SK-N-SH (cell line): Measurements from ENCODE around the gene BRD9. TPM values are rescaled to one million over a fixed set of nuclear protein-coding genes. Genes with fewer than 3 reads are reported as not detected.

ENCODE experiments used
- CTCF ChIA-PET: fragments of 300-600, 350-600 bp; formaldehyde crosslinking; extraction: SDS; loops from one replicate; lab custom pipeline; 2021; lab: Yijun Ruan, JAX
- POLR2A ChIA-PET: fragments of 350-600 bp; sonication (Branson Sonifier 250); formaldehyde crosslinking; extraction: SDS; loops from one replicate; lab custom pipeline; 2020; ENCODE audit warnings: antibody characterized with exemption, inconsistent platforms; lab: Yijun Ruan, JAX
- DNase-seq: peaks from one replicate; pipeline ENCODE4 v3.0.0; 2012
- H2AFZ ChIP-seq: fragments of 200-600 bp; sonication (generic); 2 replicates; pipeline ENCODE4 v1.8.1; 2016; ENCODE audit warnings: antibody characterized with exemption, mild to moderate bottlenecking, low read depth
- H3F3A ChIP-seq: fragments of 200-600 bp; sonication (generic); replicated peaks from 2 replicates; pipeline ENCODE3; 2016; ENCODE audit warnings: antibody characterized with exemption, mild to moderate bottlenecking; ENCODE audit not compliant: insufficient read depth
- H3K27ac ChIP-seq, 2 experiments: fragments of 200-500 bp in 1 of 2; fragments of 200-600 bp in 1 of 2; sonication (Bioruptor generic) in 1 of 2; sonication (generic), shearing (Covaris generic) in 1 of 2; 2 replicates each; pipeline versions ENCODE4 v1.5.1 to v1.6.1; 2014 to 2016; ENCODE audit warnings: low read depth in 2 of 2, inconsistent platforms in 1 of 2, low read length in 1 of 2, mild to moderate bottlenecking in 1 of 2, mixed read lengths in 1 of 2
- H3K27me3 ChIP-seq: fragments of 200-600 bp; sonication (generic), shearing (Covaris generic); 2 replicates; pipeline ENCODE4 v1.6.1; 2016; ENCODE audit warnings: mixed run types; ENCODE audit not compliant: insufficient read depth
- H3K36me3 ChIP-seq, 2 experiments: fragments of 200-500 bp in 1 of 2; fragments of 200-600 bp in 1 of 2; sonication (Bioruptor generic) in 1 of 2; sonication (generic) in 1 of 2; replicated peaks in 1 of 2; 2 replicates each; pipeline versions ENCODE3 to v1.5.1; 2014 to 2016; ENCODE audit warnings: low read length in 1 of 2, mild to moderate bottlenecking in 1 of 2; ENCODE audit not compliant: insufficient read depth in 2 of 2, control insufficient read depth in 1 of 2
- H3K4me1 ChIP-seq, 2 experiments: fragments of 200-500 bp in 1 of 2; fragments of 200-600 bp in 1 of 2; sonication (Bioruptor generic) in 1 of 2; sonication (generic), shearing (Covaris generic) in 1 of 2; 2 replicates each; pipeline versions ENCODE4 v1.5.1 to v1.6.1; 2014 to 2016; ENCODE audit warnings: low read depth in 1 of 2, low read length in 1 of 2, mixed run types in 1 of 2; ENCODE audit not compliant: insufficient read depth in 2 of 2, control insufficient read depth in 1 of 2
- H3K4me2 ChIP-seq: fragments of 200-600 bp; sonication (generic), shearing (Covaris generic); 2 replicates; pipeline ENCODE4 v1.6.1; 2017; ENCODE audit warnings: mixed run types
- H3K4me3 ChIP-seq, 2 experiments: fragments of 200-500 bp in 1 of 2; fragments of 200-600 bp in 1 of 2; sonication (Bioruptor generic) in 1 of 2; sonication (generic), shearing (Covaris generic) in 1 of 2; 2 replicates each; pipeline versions ENCODE4 v1.5.1 to v1.8.1; 2014 to 2016; ENCODE audit warnings: low read depth in 2 of 2, inconsistent platforms in 1 of 2, low read length in 1 of 2, mild to moderate bottlenecking in 1 of 2, mixed read lengths in 1 of 2, moderate library complexity in 1 of 2
- H3K79me2 ChIP-seq: fragments of 200-600 bp; sonication (generic); 2 replicates; pipeline ENCODE4 v1.8.1; 2017; ENCODE audit warnings: mild to moderate bottlenecking; ENCODE audit not compliant: insufficient read depth
- H3K9ac ChIP-seq: fragments of 200-600 bp; sonication (generic); 2 replicates; pipeline ENCODE4 v1.6.1; 2017; ENCODE audit warnings: mixed run types
- H3K9me2 ChIP-seq: fragments of 200-600 bp; sonication (generic); 2 replicates; pipeline ENCODE4 v1.6.1; 2017; ENCODE audit warnings: mixed run types
- H3K9me3 ChIP-seq: fragments of 200-600 bp; sonication (generic); 2 replicates; pipeline ENCODE4 v1.6.1; 2017; ENCODE audit warnings: mixed run types, mild to moderate bottlenecking, moderate library complexity
- H4K20me1 ChIP-seq: fragments of 200-600 bp; sonication (generic); 2 replicates; pipeline ENCODE4 v1.6.1; 2017; ENCODE audit warnings: mild to moderate bottlenecking, mixed run types; ENCODE audit not compliant: insufficient read depth
- CHD2 ChIP-seq: fragments of 150-350 bp; IDR thresholded peaks from 2 replicates; pipeline ENCODE4 v1.6.1; 2018; ENCODE audit warnings: low read length; ENCODE audit not compliant: partially characterized antibody
- EP300 ChIP-seq, 2 experiments: IDR thresholded peaks; 2 replicates each; pipeline versions ENCODE4 v1.4.0 to v1.6.1; 2012; ENCODE audit warnings: borderline replicate concordance in 1 of 2, low read depth in 1 of 2, low read length in 1 of 2
- EZH2phosphoT487 ChIP-seq: fragments of 200-600 bp; sonication (generic); IDR thresholded peaks from 2 replicates; pipeline ENCODE4 v1.6.1; 2017; ENCODE audit warnings: low read depth, mixed run types, mild to moderate bottlenecking, antibody characterized with exemption, moderate library complexity, borderline replicate concordance
- FOXJ3 ChIP-seq: sonication (generic); formaldehyde crosslinking; IDR thresholded peaks from 2 replicates; pipeline ENCODE4 v1.5.1; 2020; ENCODE audit warnings: mild to moderate bottlenecking, missing genetic modification reagents
- FOXM1 ChIP-seq: IDR thresholded peaks from 2 replicates; pipeline ENCODE4 v1.4.0; 2012; ENCODE audit warnings: low read depth, mild to moderate bottlenecking
- IRF3 ChIP-seq: fragments of 150-350 bp; IDR thresholded peaks from 2 replicates; pipeline ENCODE4 v1.6.1; 2016; ENCODE audit warnings: mild to moderate bottlenecking, low read depth, low read length
- JUND ChIP-seq: IDR thresholded peaks from 2 replicates; pipeline ENCODE4 v1.4.0; 2012
- NRF1 ChIP-seq: IDR thresholded peaks from 2 replicates; pipeline ENCODE4 v1.6.1; 2012; ENCODE audit warnings: low read depth, mild to moderate bottlenecking, low read length
- RAD21 ChIP-seq: IDR thresholded peaks from 2 replicates; pipeline ENCODE4 v1.6.1; 2012; ENCODE audit warnings: mild to moderate bottlenecking, low read length
- RCOR1 ChIP-seq: fragments of 150-350 bp; IDR thresholded peaks from 2 replicates; pipeline ENCODE4 v1.6.1; 2017; ENCODE audit warnings: antibody characterized with exemption, low read length
- REST ChIP-seq: IDR thresholded peaks from 2 replicates; pipeline ENCODE4 v1.6.1; 2012; ENCODE audit warnings: mild to moderate bottlenecking, low read depth, low read length, moderate library complexity
- RXRA ChIP-seq: IDR thresholded peaks from 2 replicates; pipeline ENCODE4 v1.4.0; 2012; ENCODE audit warnings: low read depth, mild to moderate bottlenecking, borderline replicate concordance
- SIN3A ChIP-seq: IDR thresholded peaks from 2 replicates; pipeline ENCODE4 v1.6.1; 2012; ENCODE audit warnings: low read depth, mild to moderate bottlenecking, low read length, moderate library complexity, borderline replicate concordance
- TCF12 ChIP-seq: IDR thresholded peaks from 2 replicates; pipeline ENCODE4 v1.4.0; 2012
- USF1 ChIP-seq: IDR thresholded peaks from 2 replicates; pipeline ENCODE4 v1.4.0; 2012; ENCODE audit warnings: low read depth, borderline replicate concordance
- WGBS: methylation state at CpG from one replicate; pipeline ENCODE4 v1.1.6; 2017; ENCODE audit warnings: low lambda C conversion rate; 5-methylcytosine and 5-hydroxymethylcytosine counted together
- polyA plus RNA-seq, 3 experiments: library from polyadenylated mRNA; depleted of rRNA; stranded (reverse); fragments of >200 nt; gene quantifications; 2 replicates each; pipeline ENCODE4 v1.2.3, GENCODE V29; 2012

Gene BRD9
- polyA plus RNA-seq, 1 of the 3 experiments (the other 2 are of a cell fraction), result 19.5 TPM

GRCh38 chr5:886716-887325, 5.8 kb downstream of the BRD9 start:
- Histone ChIP-seq H2AFZ (no peak overlapping the region), H3K4me3 (no peak overlapping the region), H3K36me3 (peaks cover 72 to 74% of the 10 kb centered on the region in 2 experiments), H3K27me3 (no peaks in the 10 kb centered on the region), H4K20me1 (peaks cover 33% of the 10 kb centered on the region), H3K9ac (no peak overlapping the region), H3K9me3 (no peaks in the 10 kb centered on the region), H3F3A (peaks cover 5% of the 10 kb centered on the region), H3K79me2 (peaks cover 90% of the 10 kb centered on the region), H3K9me2 (no peaks in the 10 kb centered on the region), H3K4me1 (peaks cover 5 to 13% of the 10 kb centered on the region in 2 experiments; a peak in 2 of 4 replicates), H3K27ac (no peak overlapping the region), H3K4me2 (no peak overlapping the region)
- ChIA-PET CTCF (interaction anchor here (1.1 to 1.6 kb wide), 3 partner anchors 16 to 217 kb away, joined by 3 to 4 read pairs (median 3); no protein-coding TSS in a partner anchor), POLR2A (no interaction called here)
- no peak for DNase-seq
- 96% methylated on average over 15 of the region's 26 CpGs for WGBS
- TF ChIP-seq IRF3 (no peak), REST (no peak), FOXJ3 (CRISPR knock-in tag) (no peak), EP300 (IDR thresholded peaks at IDR 0.05; ENCODE audit: borderline replicate concordance in 1 of 2, low read depth in 1 of 2, low read length in 1 of 2) (no peak), JUND (no peak), RAD21 (no peak), NRF1 (no peak), RCOR1 (no peak), TCF12 (no peak)

GRCh38 chr5:886036-886435, 6.6 kb downstream of the BRD9 start:
- 92% methylated on average over 11 of the region's 13 CpGs for WGBS
- Histone ChIP-seq H3K27ac (no peak overlapping the region), H3K4me3 (no peak overlapping the region), H3F3A (peaks cover 5% of the 10 kb centered on the region), H3K9ac (no peak overlapping the region), H4K20me1 (peaks cover 37% of the 10 kb centered on the region), H3K79me2 (peaks cover 90% of the 10 kb centered on the region), H3K27me3 (no peaks in the 10 kb centered on the region), H3K4me2 (no peak overlapping the region), H3K4me1 (peaks cover 5 to 10% of the 10 kb centered on the region in 2 experiments; a peak in 2 of 4 replicates), H2AFZ (no peak overlapping the region), H3K36me3 (peaks cover 76 to 81% of the 10 kb centered on the region in 2 experiments), H3K9me2 (no peaks in the 10 kb centered on the region), H3K9me3 (no peaks in the 10 kb centered on the region)
- DNase-seq, result no peak
- ChIA-PET CTCF (interaction anchor here (1.3 to 1.6 kb wide), 2 partner anchors 17 to 215 kb away, joined by 3 to 4 read pairs; no protein-coding TSS in a partner anchor), POLR2A (no interaction called here)
- TF ChIP-seq CHD2 (no peak), FOXM1 (no peak), EZH2phosphoT487 (no peak), IRF3 (no peak), SIN3A (no peak), RCOR1 (no peak), REST (no peak), USF1 (no peak), JUND (no peak), RXRA (no peak)
